Suprapubic skin (tissue), 4 donors: ENCODE data around the gene ZNF69. TPM values are rescaled to one million over a fixed set of nuclear protein-coding genes. Genes with fewer than 3 reads are reported as not detected.
"Not testable (repeated sequence)": the region's sequence is repeated elsewhere in the genome, so short reads cannot be mapped to it uniquely, and the experiment has no call there.

Experiments used
- DNase-seq, 2 donors: peaks; one replicate each; pipeline ENCODE4 v3.0.0-alpha.2; 2019; ENCODE audit warnings: low spot score in 2 of 2
- H3K27ac ChIP-seq: fragments of 200-600 bp; sonication (generic); one replicate; pipeline ENCODE4 v1.5.1; 2019
- H3K27me3 ChIP-seq: fragments of 200-600 bp; sonication (generic); one replicate; pipeline ENCODE4 v1.5.1; 2019
- H3K36me3 ChIP-seq: fragments of 200-600 bp; sonication (generic); one replicate; pipeline ENCODE4 v1.5.1; 2019
- H3K4me1 ChIP-seq: fragments of 200-600 bp; sonication (generic); one replicate; pipeline ENCODE4 v1.5.1; 2019
- H3K4me3 ChIP-seq: fragments of 200-600 bp; sonication (generic); one replicate; pipeline ENCODE4 v1.5.1; 2019; ENCODE audit warnings: mild to moderate bottlenecking
- H3K9me3 ChIP-seq: fragments of 200-600 bp; sonication (generic); one replicate; pipeline ENCODE4 v1.5.1; 2019
- CTCF ChIP-seq, 2 donors: fragments of 200-600 bp in 1 of 2; fragments of 450-650 bp in 1 of 2; sonication (generic) in 1 of 2; IDR thresholded peaks; one replicate each; pipeline ENCODE4 v1.5.1; 2016 to 2019; ENCODE audit warnings: antibody characterized with exemption in 2 of 2, mild to moderate bottlenecking in 1 of 2, moderate library complexity in 1 of 2
- EP300 ChIP-seq: sonication (generic); formaldehyde crosslinking; IDR thresholded peaks from one replicate; pipeline ENCODE4 v1.6.1; 2017; ENCODE audit warnings: antibody characterized with exemption
- POLR2A ChIP-seq, 2 donors: fragments of 450-650 bp; IDR thresholded peaks; one replicate each; pipeline ENCODE4 v1.6.1; 2017; ENCODE audit warnings: antibody characterized with exemption in 2 of 2, mild to moderate bottlenecking in 2 of 2, moderate library complexity in 2 of 2
- POLR2AphosphoS5 ChIP-seq, 3 donors: sonication (generic); formaldehyde crosslinking; IDR thresholded peaks; one replicate each; pipeline ENCODE4 v1.6.1; 2017; ENCODE audit warnings: antibody characterized with exemption in 3 of 3
- WGBS: methylation state at CpG from one replicate; pipeline ENCODE4 v1.1.5; 2018; 5-methylcytosine and 5-hydroxymethylcytosine counted together
- total RNA-seq, 4 donors: library from RNA; depleted of rRNA; stranded (reverse); fragments of >200 nt; gene quantifications; one replicate each; pipeline ENCODE4 v1.1.0, GENCODE V29; 2016

The ZNF69 gene
- total RNA-seq, 4 donors from 2014 or later = 1.3 to 6.7 (median 4.4) TPM

GRCh38 chr19:11921852-11922495, 34.4 kb downstream of the ZNF69 start:
- peaks cover 28% of the 10 kb centered on the region for H3K4me1 ChIP-seq
- 40% methylated on average over 6 of the region's 6 CpGs for WGBS
- TF ChIP-seq POLR2A (IDR thresholded peaks at IDR 0.05) = no peak
- no peak for TF ChIP-seq POLR2AphosphoS5 (IDR thresholded peaks at IDR 0.05)
- no peak for TF ChIP-seq CTCF (IDR thresholded peaks at IDR 0.05)
- TF ChIP-seq EP300 = no peak
- no peak for DNase-seq
- H3K4me3 ChIP-seq = no peak overlapping the region
- no peaks in the 10 kb centered on the region for H3K27me3 ChIP-seq
- no peak overlapping the region for H3K27ac ChIP-seq
- H3K36me3 ChIP-seq = no peaks in the 10 kb centered on the region
- H3K9me3 ChIP-seq = no peaks in the 10 kb centered on the region

GRCh38 chr19:11924886-11925650, 37.5 kb downstream of the ZNF69 start, which contains the start of gene ZNF700:
Gene ZNF700, plus strand, starts transcription at chr19:11925107. Its CDS starts 104 bp downstream, at chr19:11925211.
- DNase-seq = peak; percentile 97 to 98
- no peaks in the 10 kb centered on the region for H3K36me3 ChIP-seq
- TF ChIP-seq POLR2A (IDR thresholded peaks at IDR 0.05) (peak in 1 of 2 donors; percentile 74), EP300 (no peak), POLR2AphosphoS5 (IDR thresholded peaks at IDR 0.05) (peak in 1 of 3 donors; percentile 70), CTCF (IDR thresholded peaks at IDR 0.05) (no peak)
- peaks cover 34% of the 10 kb centered on the region for H3K4me1 ChIP-seq
- H3K4me3 ChIP-seq = peak within 1 kb of the TSS; percentile 99
- H3K9me3 ChIP-seq = no peaks in the 10 kb centered on the region
- under 1% methylated on average over 15 of the region's 53 CpGs for WGBS
- peak within 1 kb of the TSS; percentile 96 for H3K27ac ChIP-seq
- H3K27me3 ChIP-seq = no peaks in the 10 kb centered on the region

- Histone ChIP-seq H3K27ac (peak overlapping the region; percentile 96), H3K4me1 (peaks cover 34% of the 10 kb centered on the region), H3K4me3 (peak overlapping the region; percentile 99)
- H3K27me3 ChIP-seq, DNase-seq, H3K9me3 ChIP-seq, H3K36me3 ChIP-seq: not testable (repeated sequence)
- 7% methylated on average over 10 of the region's 10 CpGs for WGBS
Measured at GRCh38 chr19:11925651-11926187, 38.1 kb downstream of the ZNF69 start.

GRCh38 chr19:11927227-11927626, 39.6 kb downstream of the ZNF69 start:
- no peak for DNase-seq
- Histone ChIP-seq H3K4me1 (peaks cover 34% of the 10 kb centered on the region), H3K27ac (no peak overlapping the region), H3K4me3 (no peak overlapping the region), H3K27me3 (no peaks in the 10 kb centered on the region), H3K36me3 (no peaks in the 10 kb centered on the region), H3K9me3 (no peaks in the 10 kb centered on the region)
- TF ChIP-seq CTCF (IDR thresholded peaks at IDR 0.05) = no peak
- TF ChIP-seq POLR2A (IDR thresholded peaks at IDR 0.05) = no peak
- 93% methylated on average over 3 of the region's 3 CpGs for WGBS

- no peak for DNase-seq
- H3K27me3 ChIP-seq = no peaks in the 10 kb centered on the region
Measured at GRCh38 chr19:11931051-11931450, 43.5 kb downstream of the ZNF69 start.

More at GRCh38 chr19:11931051-11931450, 43.5 kb downstream of the ZNF69 start:
- 85% methylated on average over 3 of the region's 3 CpGs for WGBS
- Histone ChIP-seq H3K27ac (no peak overlapping the region), H3K9me3 (no peaks in the 10 kb centered on the region), H3K36me3 (no peaks in the 10 kb centered on the region), H3K4me3 (no peak overlapping the region), H3K4me1 (peaks cover 15% of the 10 kb centered on the region)
- TF ChIP-seq CTCF (IDR thresholded peaks at IDR 0.05) (no peak), POLR2A (IDR thresholded peaks at IDR 0.05) (no peak), POLR2AphosphoS5 (IDR thresholded peaks at IDR 0.05) (no peak), EP300 (no peak)
